SK-N-SH (cell line): ENCODE data around the gene NPAT. TPM values are rescaled to one million over a fixed set of nuclear protein-coding genes. Genes with fewer than 3 reads are reported as not detected.

ENCODE experiments used
- CTCF ChIA-PET: fragments of 300-600, 350-600 bp; formaldehyde crosslinking; extraction: SDS; loops from one replicate; lab custom pipeline; 2021; lab: Yijun Ruan, JAX
- POLR2A ChIA-PET: fragments of 350-600 bp; sonication (Branson Sonifier 250); formaldehyde crosslinking; extraction: SDS; loops from one replicate; lab custom pipeline; 2020; ENCODE audit warnings: antibody characterized with exemption, inconsistent platforms; lab: Yijun Ruan, JAX
- DNase-seq: peaks from one replicate; pipeline ENCODE4 v3.0.0; 2012
- H2AFZ ChIP-seq: fragments of 200-600 bp; sonication (generic); 2 replicates; pipeline ENCODE4 v1.8.1; 2016; ENCODE audit warnings: antibody characterized with exemption, mild to moderate bottlenecking, low read depth
- H3F3A ChIP-seq: fragments of 200-600 bp; sonication (generic); replicated peaks from 2 replicates; pipeline ENCODE3; 2016; ENCODE audit warnings: antibody characterized with exemption, mild to moderate bottlenecking; ENCODE audit not compliant: insufficient read depth
- H3K27ac ChIP-seq, 2 experiments: fragments of 200-500 bp in 1 of 2; fragments of 200-600 bp in 1 of 2; sonication (Bioruptor generic) in 1 of 2; sonication (generic), shearing (Covaris generic) in 1 of 2; 2 replicates each; pipeline versions ENCODE4 v1.5.1 to v1.6.1; 2014 to 2016; ENCODE audit warnings: low read depth in 2 of 2, inconsistent platforms in 1 of 2, low read length in 1 of 2, mild to moderate bottlenecking in 1 of 2, mixed read lengths in 1 of 2
- H3K27me3 ChIP-seq: fragments of 200-600 bp; sonication (generic), shearing (Covaris generic); 2 replicates; pipeline ENCODE4 v1.6.1; 2016; ENCODE audit warnings: mixed run types; ENCODE audit not compliant: insufficient read depth
- H3K36me3 ChIP-seq, 2 experiments: fragments of 200-500 bp in 1 of 2; fragments of 200-600 bp in 1 of 2; sonication (Bioruptor generic) in 1 of 2; sonication (generic) in 1 of 2; replicated peaks in 1 of 2; 2 replicates each; pipeline versions ENCODE3 to v1.5.1; 2014 to 2016; ENCODE audit warnings: low read length in 1 of 2, mild to moderate bottlenecking in 1 of 2; ENCODE audit not compliant: insufficient read depth in 2 of 2, control insufficient read depth in 1 of 2
- H3K4me1 ChIP-seq, 2 experiments: fragments of 200-500 bp in 1 of 2; fragments of 200-600 bp in 1 of 2; sonication (Bioruptor generic) in 1 of 2; sonication (generic), shearing (Covaris generic) in 1 of 2; 2 replicates each; pipeline versions ENCODE4 v1.5.1 to v1.6.1; 2014 to 2016; ENCODE audit warnings: low read depth in 1 of 2, low read length in 1 of 2, mixed run types in 1 of 2; ENCODE audit not compliant: insufficient read depth in 2 of 2, control insufficient read depth in 1 of 2
- H3K4me2 ChIP-seq: fragments of 200-600 bp; sonication (generic), shearing (Covaris generic); 2 replicates; pipeline ENCODE4 v1.6.1; 2017; ENCODE audit warnings: mixed run types
- H3K4me3 ChIP-seq, 2 experiments: fragments of 200-500 bp in 1 of 2; fragments of 200-600 bp in 1 of 2; sonication (Bioruptor generic) in 1 of 2; sonication (generic), shearing (Covaris generic) in 1 of 2; 2 replicates each; pipeline versions ENCODE4 v1.5.1 to v1.8.1; 2014 to 2016; ENCODE audit warnings: low read depth in 2 of 2, inconsistent platforms in 1 of 2, low read length in 1 of 2, mild to moderate bottlenecking in 1 of 2, mixed read lengths in 1 of 2, moderate library complexity in 1 of 2
- H3K79me2 ChIP-seq: fragments of 200-600 bp; sonication (generic); 2 replicates; pipeline ENCODE4 v1.8.1; 2017; ENCODE audit warnings: mild to moderate bottlenecking; ENCODE audit not compliant: insufficient read depth
- H3K9ac ChIP-seq: fragments of 200-600 bp; sonication (generic); 2 replicates; pipeline ENCODE4 v1.6.1; 2017; ENCODE audit warnings: mixed run types
- H3K9me2 ChIP-seq: fragments of 200-600 bp; sonication (generic); 2 replicates; pipeline ENCODE4 v1.6.1; 2017; ENCODE audit warnings: mixed run types
- H3K9me3 ChIP-seq: fragments of 200-600 bp; sonication (generic); 2 replicates; pipeline ENCODE4 v1.6.1; 2017; ENCODE audit warnings: mixed run types, mild to moderate bottlenecking, moderate library complexity
- H4K20me1 ChIP-seq: fragments of 200-600 bp; sonication (generic); 2 replicates; pipeline ENCODE4 v1.6.1; 2017; ENCODE audit warnings: mild to moderate bottlenecking, mixed run types; ENCODE audit not compliant: insufficient read depth
- EP300 ChIP-seq, 2 experiments: IDR thresholded peaks; 2 replicates each; pipeline versions ENCODE4 v1.4.0 to v1.6.1; 2012; ENCODE audit warnings: borderline replicate concordance in 1 of 2, low read depth in 1 of 2, low read length in 1 of 2
- EZH2phosphoT487 ChIP-seq: fragments of 200-600 bp; sonication (generic); IDR thresholded peaks from 2 replicates; pipeline ENCODE4 v1.6.1; 2017; ENCODE audit warnings: low read depth, mixed run types, mild to moderate bottlenecking, antibody characterized with exemption, moderate library complexity, borderline replicate concordance
- FOSL2 ChIP-seq: IDR thresholded peaks from 2 replicates; pipeline ENCODE4 v1.4.0; 2012; ENCODE audit warnings: low read depth, mild to moderate bottlenecking, moderate library complexity, borderline replicate concordance
- FOXJ3 ChIP-seq: sonication (generic); formaldehyde crosslinking; IDR thresholded peaks from 2 replicates; pipeline ENCODE4 v1.5.1; 2020; ENCODE audit warnings: mild to moderate bottlenecking, missing genetic modification reagents
- FOXM1 ChIP-seq: IDR thresholded peaks from 2 replicates; pipeline ENCODE4 v1.4.0; 2012; ENCODE audit warnings: low read depth, mild to moderate bottlenecking
- GABPA ChIP-seq: IDR thresholded peaks from 2 replicates; pipeline ENCODE4 v1.4.0; 2012; ENCODE audit warnings: low read depth, mild to moderate bottlenecking
- GATA2 ChIP-seq: sonication (generic); formaldehyde crosslinking; IDR thresholded peaks from 2 replicates; pipeline ENCODE4 v1.5.0; 2020; ENCODE audit warnings: mild to moderate bottlenecking, missing genetic modification reagents
- JUND ChIP-seq: IDR thresholded peaks from 2 replicates; pipeline ENCODE4 v1.4.0; 2012
- NFIC ChIP-seq: IDR thresholded peaks from 2 replicates; pipeline ENCODE4 v1.4.0; 2012; ENCODE audit warnings: borderline replicate concordance
- POLR2AphosphoS5 ChIP-seq: IDR thresholded peaks from 2 replicates; pipeline ENCODE4 v1.6.1; 2012; ENCODE audit warnings: low read depth, low read length
- RAD21 ChIP-seq: IDR thresholded peaks from 2 replicates; pipeline ENCODE4 v1.6.1; 2012; ENCODE audit warnings: mild to moderate bottlenecking, low read length
- RFX5 ChIP-seq: IDR thresholded peaks from 2 replicates; pipeline ENCODE4 v1.6.1; 2012; ENCODE audit warnings: mild to moderate bottlenecking, improper control_type of control experiment, low read length
- RXRA ChIP-seq: IDR thresholded peaks from 2 replicates; pipeline ENCODE4 v1.4.0; 2012; ENCODE audit warnings: low read depth, mild to moderate bottlenecking, borderline replicate concordance
- SMC3 ChIP-seq: IDR thresholded peaks from 2 replicates; pipeline ENCODE4 v1.6.1; 2012; ENCODE audit warnings: low read depth, low read length, improper control_type of control experiment
- TAF1 ChIP-seq: IDR thresholded peaks from 2 replicates; pipeline ENCODE4 v1.6.1; 2012; ENCODE audit warnings: low read depth, mild to moderate bottlenecking, low read length, moderate library complexity, borderline replicate concordance
- TCF12 ChIP-seq: IDR thresholded peaks from 2 replicates; pipeline ENCODE4 v1.4.0; 2012
- TEAD4 ChIP-seq: IDR thresholded peaks from 2 replicates; pipeline ENCODE4 v1.4.0; 2012; ENCODE audit warnings: mild to moderate bottlenecking, borderline replicate concordance; ENCODE audit not compliant: insufficient read depth
- YY1 ChIP-seq: IDR thresholded peaks from 2 replicates; pipeline ENCODE4 v1.4.0; 2012; ENCODE audit warnings: low read depth, mild to moderate bottlenecking
- WGBS: methylation state at CpG from one replicate; pipeline ENCODE4 v1.1.6; 2017; ENCODE audit warnings: low lambda C conversion rate; 5-methylcytosine and 5-hydroxymethylcytosine counted together
- polyA plus RNA-seq, 3 experiments: library from polyadenylated mRNA; depleted of rRNA; stranded (reverse); fragments of >200 nt; gene quantifications; 2 replicates each; pipeline ENCODE4 v1.2.3, GENCODE V29; 2012
- TF ChIP-seq, protein P1 (sequence below): IDR thresholded peaks from 2 replicates; pipeline ENCODE4 v1.4.0; 2012; ENCODE audit warnings: low read depth
- TF ChIP-seq, protein P2 (sequence below): fragments of 150-350 bp; IDR thresholded peaks from 2 replicates; pipeline ENCODE4 v1.6.1; 2016; ENCODE audit warnings: mild to moderate bottlenecking, low read depth, low read length

NPAT gene
- polyA plus RNA-seq, 1 of the 3 experiments (the other 2 are of a cell fraction) = 2.1 TPM

DNA sequence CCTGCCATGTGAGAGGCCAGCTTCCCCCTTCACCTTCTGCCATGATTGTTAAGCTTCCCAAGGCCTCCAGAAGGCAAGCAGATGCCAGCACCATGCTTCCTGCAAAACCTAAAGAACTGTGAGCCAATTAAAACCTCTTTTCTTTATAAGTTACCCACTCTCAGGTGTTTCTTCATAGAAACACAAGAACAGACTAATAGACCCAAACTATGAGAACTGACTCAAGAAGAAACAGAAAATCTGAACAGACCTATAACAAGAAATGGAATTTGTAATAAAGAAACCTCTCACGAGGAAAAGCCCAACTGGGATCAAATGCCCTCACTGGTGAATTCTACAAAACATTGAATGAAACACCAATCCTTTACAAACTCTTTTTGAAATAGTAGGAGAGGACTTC is 12.0 kb downstream of the NPAT start:
- CTCF ChIA-PET = no interaction called here
- no peak for TF ChIP-seq EP300 (IDR thresholded peaks at IDR 0.05; ENCODE audit: borderline replicate concordance in 1 of 2, low read depth in 1 of 2, low read length in 1 of 2)
- no peak for TF ChIP-seq RAD21
- TF ChIP-seq GATA2 (CRISPR knock-in tag) = no peak
- no peak for TF ChIP-seq TCF12
- TF ChIP-seq POLR2AphosphoS5 = no peak
- no peak for TF ChIP-seq FOXM1
- TF ChIP-seq, protein P1, sequence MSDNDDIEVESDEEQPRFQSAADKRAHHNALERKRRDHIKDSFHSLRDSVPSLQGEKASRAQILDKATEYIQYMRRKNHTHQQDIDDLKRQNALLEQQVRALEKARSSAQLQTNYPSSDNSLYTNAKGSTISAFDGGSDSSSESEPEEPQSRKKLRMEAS = no peak
- no peak for TF ChIP-seq TEAD4
- TF ChIP-seq, protein P2, sequence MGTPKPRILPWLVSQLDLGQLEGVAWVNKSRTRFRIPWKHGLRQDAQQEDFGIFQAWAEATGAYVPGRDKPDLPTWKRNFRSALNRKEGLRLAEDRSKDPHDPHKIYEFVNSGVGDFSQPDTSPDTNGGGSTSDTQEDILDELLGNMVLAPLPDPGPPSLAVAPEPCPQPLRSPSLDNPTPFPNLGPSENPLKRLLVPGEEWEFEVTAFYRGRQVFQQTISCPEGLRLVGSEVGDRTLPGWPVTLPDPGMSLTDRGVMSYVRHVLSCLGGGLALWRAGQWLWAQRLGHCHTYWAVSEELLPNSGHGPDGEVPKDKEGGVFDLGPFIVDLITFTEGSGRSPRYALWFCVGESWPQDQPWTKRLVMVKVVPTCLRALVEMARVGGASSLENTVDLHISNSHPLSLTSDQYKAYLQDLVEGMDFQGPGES = no peak
- TF ChIP-seq FOXJ3 (CRISPR knock-in tag) = no peak
- TF ChIP-seq RXRA = no peak
- no peak for TF ChIP-seq JUND
- TF ChIP-seq GABPA = no peak
- TF ChIP-seq FOSL2 = no peak
- TF ChIP-seq EZH2phosphoT487 = no peak
- TF ChIP-seq NFIC = no peak
- TF ChIP-seq, all 33 proteins: peak for 0
- peaks cover 35 to 55% of the 10 kb centered on the region in 2 experiments for H3K36me3 ChIP-seq
- no peaks in the 10 kb centered on the region for H3K27me3 ChIP-seq
- H3K9me3 ChIP-seq = peaks cover 6% of the 10 kb centered on the region; the same call in 1 of the 2 replicates
- peaks cover 93% of the 10 kb centered on the region for H3K79me2 ChIP-seq
- H3K27ac ChIP-seq = no peak overlapping the region
- POLR2A ChIA-PET = no interaction called here
- WGBS = 93% methylated on average over 1 of the region's 1 CpG
- no peak overlapping the region for H2AFZ ChIP-seq
- no peaks in the 10 kb centered on the region for H3F3A ChIP-seq
- no peaks in the 10 kb centered on the region for H3K9me2 ChIP-seq
- H3K4me1 ChIP-seq = no peaks in the 10 kb centered on the region
- no peak for DNase-seq
- no peaks in the 10 kb centered on the region for H4K20me1 ChIP-seq
- no peak overlapping the region for H3K4me2 ChIP-seq
- no peak overlapping the region for H3K4me3 ChIP-seq
- H3K9ac ChIP-seq = no peak overlapping the region

DNA sequence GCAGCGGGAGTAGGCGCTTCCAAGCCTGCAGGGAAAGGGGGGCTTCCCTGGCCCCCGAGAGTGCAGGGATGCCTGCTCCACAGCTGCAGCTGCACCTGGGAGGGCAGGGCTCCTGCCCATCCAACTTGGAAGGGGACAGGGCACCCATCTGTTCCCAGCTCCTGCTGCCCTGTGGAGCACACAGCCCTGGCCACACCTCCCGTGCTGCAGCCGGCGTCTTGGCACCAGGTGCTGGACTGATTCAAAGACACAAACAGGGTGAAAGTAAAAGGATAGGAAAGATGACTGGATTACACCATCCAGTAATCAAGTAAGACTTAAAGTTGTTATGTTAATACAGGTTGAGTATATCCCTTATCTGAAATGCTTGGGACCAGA is 14.8 kb downstream of the NPAT start:
- DNase-seq = no peak
- H4K20me1 ChIP-seq = no peaks in the 10 kb centered on the region
- no peak overlapping the region for H2AFZ ChIP-seq
- H3K36me3 ChIP-seq = peaks cover 53 to 72% of the 10 kb centered on the region in 2 experiments
- H3F3A ChIP-seq = no peaks in the 10 kb centered on the region
- H3K27ac ChIP-seq = no peak overlapping the region
- no peaks in the 10 kb centered on the region for H3K9me2 ChIP-seq
- H3K4me2 ChIP-seq = no peak overlapping the region
- TF ChIP-seq GABPA (no peak), FOXM1 (no peak), RFX5 (no peak), TAF1 (no peak), YY1 (no peak), SMC3 (no peak)
- TF ChIP-seq, all 33 proteins: peak for 0
- H3K4me1 ChIP-seq = no peaks in the 10 kb centered on the region
- 94% methylated on average over 3 of the region's 6 CpGs for WGBS
- H3K27me3 ChIP-seq = no peaks in the 10 kb centered on the region
- H3K9ac ChIP-seq = no peak overlapping the region
- ChIA-PET CTCF (interaction anchor here (1.1 kb wide), 1 partner anchor 15 kb away, joined by 3 read pairs; the partner anchor contains the start of gene NPAT), POLR2A (interaction anchor here (1.3 kb wide), 1 partner anchor 16 kb away, joined by 3 read pairs; the partner anchor contains the start of gene ATM)
- H3K79me2 ChIP-seq = peaks cover 88% of the 10 kb centered on the region
- H3K4me3 ChIP-seq = no peak overlapping the region; a peak in 1 of 4 replicates
- peaks cover 16% of the 10 kb centered on the region; the same call in 1 of the 2 replicates for H3K9me3 ChIP-seq
